Skeletal muscle cell (primary cell): ENCODE results near the gene MAP3K15.

Source experiments
- DNase-seq: peaks from one replicate; pipeline ENCODE4 v3.0.0-alpha.2; 2010; ENCODE audit warnings: low read depth
- H3K4me3 ChIP-seq: 2 replicates; pipeline ENCODE4 v1.5.1; 2011; ENCODE audit warnings: low read depth, mild to moderate bottlenecking, control low read depth, low read length, moderate library complexity

MAP3K15 gene

GRCh38 chrX:19514791-19515614 lies at the start of gene MAP3K15:
Gene MAP3K15, minus strand, starts transcription at chrX:19515508. Its CDS starts 247 bp downstream, at chrX:19515261.
- peak within 1 kb of the TSS; percentile 22 for H3K4me3 ChIP-seq
- no peak for DNase-seq

- no peak for DNase-seq
- no peak overlapping the region for H3K4me3 ChIP-seq
Observed at GRCh38 chrX:19564606-19565005, 49.3 kb upstream of the MAP3K15 start.

- no peak for DNase-seq
- no peak overlapping the region for H3K4me3 ChIP-seq
Observed at GRCh38 chrX:19563746-19564145, 48.4 kb upstream of the MAP3K15 start.

GRCh38 chrX:19563327-19563726 lies 48.0 kb upstream of the MAP3K15 start:
- no peak for DNase-seq
- H3K4me3 ChIP-seq = no peak overlapping the region

- no peak for DNase-seq
- no peak overlapping the region for H3K4me3 ChIP-seq
Observed at GRCh38 chrX:19560611-19561010, 45.3 kb upstream of the MAP3K15 start.

- DNase-seq = no peak
- no peak overlapping the region for H3K4me3 ChIP-seq
Observed at GRCh38 chrX:19557822-19558221, 42.5 kb upstream of the MAP3K15 start.

- DNase-seq = no peak
Observed at GRCh38 chrX:19556202-19556601, 40.9 kb upstream of the MAP3K15 start.

GRCh38 chrX:19555683-19556082 lies 40.4 kb upstream of the MAP3K15 start:
- no peak overlapping the region for H3K4me3 ChIP-seq
- no peak for DNase-seq

More at GRCh38 chrX:19556202-19556601, 40.9 kb upstream of the MAP3K15 start:
- no peak overlapping the region for H3K4me3 ChIP-seq

- DNase-seq = no peak
- no peak overlapping the region for H3K4me3 ChIP-seq
Observed at GRCh38 chrX:19555236-19555635, 39.9 kb upstream of the MAP3K15 start.

GRCh38 chrX:19554786-19555185 lies 39.5 kb upstream of the MAP3K15 start:
- H3K4me3 ChIP-seq = no peak overlapping the region
- DNase-seq = peak; percentile 41

- DNase-seq = no peak
- no peak overlapping the region for H3K4me3 ChIP-seq
Observed at GRCh38 chrX:19552793-19553192, 37.5 kb upstream of the MAP3K15 start.

- DNase-seq = no peak
- H3K4me3 ChIP-seq = no peak overlapping the region
Observed at GRCh38 chrX:19549838-19550237, 34.5 kb upstream of the MAP3K15 start.

- no peak overlapping the region for H3K4me3 ChIP-seq
- no peak for DNase-seq
Observed at GRCh38 chrX:19548934-19549333, 33.6 kb upstream of the MAP3K15 start.

GRCh38 chrX:19548279-19548678 lies 33.0 kb upstream of the MAP3K15 start:
- H3K4me3 ChIP-seq = no peak overlapping the region
- no peak for DNase-seq

GRCh38 chrX:19545651-19546050 lies 30.3 kb upstream of the MAP3K15 start:
- DNase-seq = no peak
- no peak overlapping the region for H3K4me3 ChIP-seq

- peak; percentile 6 for DNase-seq
- H3K4me3 ChIP-seq = no peak overlapping the region
Observed at GRCh38 chrX:19544693-19545305, 29.5 kb upstream of the MAP3K15 start.

GRCh38 chrX:19543951-19544381 lies 28.7 kb upstream of the MAP3K15 start:
- H3K4me3 ChIP-seq = no peak overlapping the region
- DNase-seq = no peak

GRCh38 chrX:19543020-19543715 lies 27.9 kb upstream of the MAP3K15 start:
- no peak overlapping the region for H3K4me3 ChIP-seq
- DNase-seq = no peak

- H3K4me3 ChIP-seq = no peak overlapping the region
- no peak for DNase-seq
Observed at GRCh38 chrX:19541931-19542330, 26.6 kb upstream of the MAP3K15 start.

- no peak overlapping the region for H3K4me3 ChIP-seq
Observed at GRCh38 chrX:19541196-19541595, 25.9 kb upstream of the MAP3K15 start.

More at GRCh38 chrX:19541196-19541595, 25.9 kb upstream of the MAP3K15 start:
- DNase-seq = no peak
